WTC11 (cell line): ENCODE results near the gene SPSB2. TPM values are rescaled to one million over a fixed set of nuclear protein-coding genes. Genes with fewer than 3 reads are reported as not detected.

Source experiments
- ATAC-seq: fragments of 200-7000 bp; cut with Tn5 transposase; 2 replicates; pipeline ENCODE4 v1.10.0; 2021; ENCODE audit warnings: mild to moderate bottlenecking, moderate library complexity
- CTCF ChIA-PET: fragments of 300-600 bp; sonication (Branson Sonifier 250); formaldehyde crosslinking; loops from one replicate; lab custom pipeline; 2021; ENCODE audit warnings: antibody characterized with exemption; lab: Charles Lee
- POLR2A ChIA-PET: fragments of 350-600 bp; sonication (Branson Sonifier 250); formaldehyde crosslinking; loops from one replicate; lab custom pipeline; 2021; ENCODE audit warnings: antibody characterized with exemption; lab: Charles Lee
- DNase-seq: peaks from one replicate; pipeline ENCODE4 v3.0.0; 2021; ENCODE audit warnings: low spot score
- H3K27ac Mint-ChIP-seq: 2 replicates; pipeline ENCODE4 v1.8.0; 2021; ENCODE audit warnings: mixed read lengths
- H3K27me3 Mint-ChIP-seq: 2 replicates; pipeline ENCODE4 v1.8.0; 2021; ENCODE audit warnings: low read depth, mild to moderate bottlenecking, moderate library complexity, mixed read lengths
- H3K36me3 Mint-ChIP-seq: 2 replicates; pipeline ENCODE4 v1.8.0; 2021; ENCODE audit warnings: mixed read lengths
- H3K4me1 Mint-ChIP-seq: 2 replicates; pipeline ENCODE4 v1.8.0; 2022; ENCODE audit warnings: mixed read lengths
- H3K4me3 Mint-ChIP-seq: 2 replicates; pipeline ENCODE4 v1.8.0; 2021; ENCODE audit warnings: mild to moderate bottlenecking, moderate library complexity, mixed read lengths
- H3K9me3 Mint-ChIP-seq: 2 replicates; pipeline ENCODE4 v1.8.0; 2021; ENCODE audit warnings: mixed read lengths
- ATF3 ChIP-seq: sonication (generic); formaldehyde crosslinking; conservative IDR thresholded peaks from 2 replicates; pipeline ENCODE4 v1.8.1; 2022; ENCODE audit warnings: mild to moderate bottlenecking, missing genetic modification reagents
- ATF6 ChIP-seq: sonication (generic); formaldehyde crosslinking; IDR thresholded peaks from 2 replicates; pipeline ENCODE4 v1.8.1; 2023; ENCODE audit warnings: mild to moderate bottlenecking, missing genetic modification reagents
- E2F1 ChIP-seq: sonication (generic); formaldehyde crosslinking; IDR thresholded peaks from 2 replicates; pipeline ENCODE4 v1.8.0; 2022; ENCODE audit warnings: mild to moderate bottlenecking, missing genetic modification reagents
- KAT7 ChIP-seq: sonication (generic); formaldehyde crosslinking; IDR thresholded peaks from 2 replicates; pipeline ENCODE4 v1.8.1; 2023; ENCODE audit warnings: missing genetic modification reagents, mild to moderate bottlenecking, borderline replicate concordance
- NFE2L1 ChIP-seq: sonication (generic); formaldehyde crosslinking; IDR thresholded peaks from 2 replicates; pipeline ENCODE4 v1.8.1; 2023; ENCODE audit warnings: missing genetic modification reagents
- NFYB ChIP-seq: sonication (generic); formaldehyde crosslinking; conservative IDR thresholded peaks from 2 replicates; pipeline ENCODE4 v1.8.0; 2022; ENCODE audit warnings: low read depth, missing genetic modification reagents
- SMAD3 ChIP-seq: sonication (generic); formaldehyde crosslinking; IDR thresholded peaks from 2 replicates; pipeline ENCODE4 v1.8.0; 2022; ENCODE audit warnings: missing genetic modification reagents, mild to moderate bottlenecking, borderline replicate concordance
- SMAD4 ChIP-seq: sonication (generic); formaldehyde crosslinking; IDR thresholded peaks from 2 replicates; pipeline ENCODE4 v1.8.0; 2022; ENCODE audit warnings: mild to moderate bottlenecking, missing genetic modification reagents
- STAT6 ChIP-seq: sonication (generic); formaldehyde crosslinking; conservative IDR thresholded peaks from 2 replicates; pipeline ENCODE4 v1.8.1; 2023; ENCODE audit warnings: mild to moderate bottlenecking, low read depth, missing genetic modification reagents, moderate library complexity
- ZNF138 ChIP-seq: sonication (generic); formaldehyde crosslinking; conservative IDR thresholded peaks from 2 replicates; pipeline ENCODE4 v1.8.1; 2022; ENCODE audit warnings: mild to moderate bottlenecking, moderate library complexity, missing genetic modification reagents
- ZNF396 ChIP-seq: fragments of 250-450 bp; sonication (Bioruptor Pico); IDR thresholded peaks from 2 replicates; pipeline ENCODE4 v1.8.0; 2021; ENCODE audit warnings: mild to moderate bottlenecking, moderate library complexity, borderline replicate concordance
- total RNA-seq: library from RNA; stranded (reverse); gene quantifications from 3 replicates; pipeline ENCODE4 v1.2.3, GENCODE V29; 2021
- TF ChIP-seq, protein P1 (sequence below): sonication (generic); formaldehyde crosslinking; IDR thresholded peaks from 2 replicates; pipeline ENCODE4 v1.8.0; 2023; ENCODE audit warnings: mild to moderate bottlenecking, missing genetic modification reagents
- TF ChIP-seq, protein P2 (sequence below): sonication (generic); formaldehyde crosslinking; IDR thresholded peaks from 2 replicates; pipeline ENCODE4 v1.8.0; 2023; ENCODE audit warnings: missing genetic modification reagents
- TF ChIP-seq, protein P3 (sequence below): fragments of 250-450 bp; sonication (Bioruptor Pico); conservative IDR thresholded peaks from 2 replicates; pipeline ENCODE4 v1.9.0; 2021; ENCODE audit warnings: mild to moderate bottlenecking

SPSB2 gene
- total RNA-seq, 1 experiment from 2014 or later: 25.5 TPM

DNA sequence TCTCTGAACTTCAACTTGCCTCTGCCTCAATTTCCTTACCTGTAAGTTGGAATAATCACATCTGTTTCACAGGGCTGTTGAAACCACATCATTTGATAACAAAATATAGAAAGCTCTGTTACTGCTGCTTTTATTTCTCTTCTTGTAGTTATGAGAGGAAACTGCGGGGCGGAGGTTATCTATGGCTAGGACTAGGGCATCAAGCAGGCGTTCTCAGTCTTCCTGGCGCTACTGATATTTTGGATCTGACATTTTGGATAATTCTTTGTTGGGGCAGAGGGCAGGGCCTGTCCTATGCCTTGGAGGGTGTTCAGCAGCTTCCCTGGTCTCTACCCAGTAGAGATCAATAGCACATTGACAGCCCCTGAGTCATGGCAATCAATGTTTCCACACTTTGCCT is 41.0 kb downstream of the SPSB2 start:
- H3K27ac Mint-ChIP-seq: no peak overlapping the region
- no peak overlapping the region for H3K4me3 Mint-ChIP-seq
- ChIA-PET CTCF (interaction anchor here (1.0 to 8.9 kb wide), 3 partner anchors 62 to 78 kb away, joined by 3 to 110 read pairs (median 46); partner anchors contain the start of genes LAG3, MLF2 and PTMS), POLR2A (no interaction called here)
- H3K4me1 Mint-ChIP-seq: peaks cover 23% of the 10 kb centered on the region
- no peaks in the 10 kb centered on the region; the same call in 1 of the 2 replicates for H3K27me3 Mint-ChIP-seq
- TF ChIP-seq E2F1 (CRISPR knock-in tag) (no peak), ATF6 (no peak), KAT7 (CRISPR knock-in tag) (no peak), SMAD3 (CRISPR knock-in tag) (no peak), ATF3 (no peak), ZNF138 (CRISPR knock-in tag) (no peak), NFE2L1 (CRISPR knock-in tag) (no peak), SMAD4 (CRISPR knock-in tag) (no peak), ZNF396 (CRISPR knock-in tag) (no peak), STAT6 (CRISPR knock-in tag) (no peak), NFYB (CRISPR knock-in tag) (no peak)
- TF ChIP-seq, protein P1, sequence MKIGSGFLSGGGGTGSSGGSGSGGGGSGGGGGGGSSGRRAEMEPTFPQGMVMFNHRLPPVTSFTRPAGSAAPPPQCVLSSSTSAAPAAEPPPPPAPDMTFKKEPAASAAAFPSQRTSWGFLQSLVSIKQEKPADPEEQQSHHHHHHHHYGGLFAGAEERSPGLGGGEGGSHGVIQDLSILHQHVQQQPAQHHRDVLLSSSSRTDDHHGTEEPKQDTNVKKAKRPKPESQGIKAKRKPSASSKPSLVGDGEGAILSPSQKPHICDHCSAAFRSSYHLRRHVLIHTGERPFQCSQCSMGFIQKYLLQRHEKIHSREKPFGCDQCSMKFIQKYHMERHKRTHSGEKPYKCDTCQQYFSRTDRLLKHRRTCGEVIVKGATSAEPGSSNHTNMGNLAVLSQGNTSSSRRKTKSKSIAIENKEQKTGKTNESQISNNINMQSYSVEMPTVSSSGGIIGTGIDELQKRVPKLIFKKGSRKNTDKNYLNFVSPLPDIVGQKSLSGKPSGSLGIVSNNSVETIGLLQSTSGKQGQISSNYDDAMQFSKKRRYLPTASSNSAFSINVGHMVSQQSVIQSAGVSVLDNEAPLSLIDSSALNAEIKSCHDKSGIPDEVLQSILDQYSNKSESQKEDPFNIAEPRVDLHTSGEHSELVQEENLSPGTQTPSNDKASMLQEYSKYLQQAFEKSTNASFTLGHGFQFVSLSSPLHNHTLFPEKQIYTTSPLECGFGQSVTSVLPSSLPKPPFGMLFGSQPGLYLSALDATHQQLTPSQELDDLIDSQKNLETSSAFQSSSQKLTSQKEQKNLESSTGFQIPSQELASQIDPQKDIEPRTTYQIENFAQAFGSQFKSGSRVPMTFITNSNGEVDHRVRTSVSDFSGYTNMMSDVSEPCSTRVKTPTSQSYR (CRISPR knock-in tag): no peak
- TF ChIP-seq, protein P2, sequence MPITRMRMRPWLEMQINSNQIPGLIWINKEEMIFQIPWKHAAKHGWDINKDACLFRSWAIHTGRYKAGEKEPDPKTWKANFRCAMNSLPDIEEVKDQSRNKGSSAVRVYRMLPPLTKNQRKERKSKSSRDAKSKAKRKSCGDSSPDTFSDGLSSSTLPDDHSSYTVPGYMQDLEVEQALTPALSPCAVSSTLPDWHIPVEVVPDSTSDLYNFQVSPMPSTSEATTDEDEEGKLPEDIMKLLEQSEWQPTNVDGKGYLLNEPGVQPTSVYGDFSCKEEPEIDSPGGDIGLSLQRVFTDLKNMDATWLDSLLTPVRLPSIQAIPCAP (CRISPR knock-in tag): no peak
- TF ChIP-seq, protein P3, sequence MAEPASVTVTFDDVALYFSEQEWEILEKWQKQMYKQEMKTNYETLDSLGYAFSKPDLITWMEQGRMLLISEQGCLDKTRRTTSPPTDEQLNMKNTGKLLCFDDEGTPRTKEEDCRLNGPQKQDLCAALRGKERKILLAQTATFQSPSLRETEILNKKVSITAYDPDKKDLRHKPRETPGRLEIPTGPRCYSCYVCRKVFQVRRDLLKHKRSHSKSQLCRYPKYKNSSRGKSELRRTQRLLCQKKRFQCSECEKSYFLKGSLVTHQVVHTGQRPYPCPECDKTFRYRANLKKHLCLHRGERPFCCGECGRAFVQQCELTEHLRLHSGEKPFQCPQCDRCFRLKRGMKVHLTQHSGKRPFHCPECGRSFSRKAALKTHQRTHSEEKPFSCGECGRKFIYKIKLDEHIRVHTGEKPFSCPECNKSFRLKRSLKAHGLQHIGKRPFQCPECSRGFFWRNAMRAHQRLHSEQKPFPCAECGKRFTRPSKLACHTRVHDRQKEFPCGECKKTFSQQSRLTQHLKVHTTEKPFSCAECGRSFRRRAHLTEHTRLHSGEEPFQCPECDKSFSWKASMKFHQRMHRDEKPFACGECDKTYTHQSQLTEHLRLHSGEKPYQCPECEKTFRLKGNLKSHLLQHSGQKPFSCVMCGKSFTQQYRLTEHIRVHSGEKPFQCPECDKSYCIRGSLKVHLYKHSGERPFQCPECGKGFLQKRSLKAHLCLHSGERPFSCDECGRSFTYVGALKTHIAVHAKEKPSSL (CRISPR knock-in tag): no peak
- ATAC-seq (no peak), DNase-seq (no peak)
- H3K9me3 Mint-ChIP-seq: no peaks in the 10 kb centered on the region
- peaks cover 45% of the 10 kb centered on the region for H3K36me3 Mint-ChIP-seq
